HG03060 (cell line): ENCODE measurements around the gene SMPX.

Experiments
- ATAC-seq: cut with Tn5 transposase; IDR thresholded peaks from one replicate; pipeline ENCODE4 v1.9.1; 2021; ENCODE audit warnings: low read depth, moderate number of reproducible peaks; ENCODE audit not compliant: unreplicated experiment

The SMPX gene

GRCh38 chrX:21717802-21718201 lies 40.1 kb downstream of the SMPX start:
- no peak for ATAC-seq

GRCh38 chrX:21715825-21716224 lies 42.1 kb downstream of the SMPX start:
- no peak for ATAC-seq

- ATAC-seq: no peak
These were observed 42.6 kb downstream of the SMPX start for GRCh38 chrX:21715337-21715736.

- ATAC-seq: no peak
These were observed 46.1 kb downstream of the SMPX start for GRCh38 chrX:21711848-21712197.

- no peak for ATAC-seq
These were observed 46.6 kb downstream of the SMPX start for GRCh38 chrX:21711129-21711847.

GRCh38 chrX:21708116-21708515 lies 49.8 kb downstream of the SMPX start:
- no peak for ATAC-seq

- ATAC-seq: no peak
These were observed 52.7 kb downstream of the SMPX start for GRCh38 chrX:21705225-21705624.

GRCh38 chrX:21702725-21703124 lies 55.2 kb downstream of the SMPX start:
- ATAC-seq: no peak

- no peak for ATAC-seq
These were observed 56.9 kb downstream of the SMPX start for GRCh38 chrX:21700967-21701366.

GRCh38 chrX:21700275-21700674 lies 57.6 kb downstream of the SMPX start:
- no peak for ATAC-seq

GRCh38 chrX:21699136-21699535 lies 58.8 kb downstream of the SMPX start:
- no peak for ATAC-seq

- ATAC-seq: no peak
These were observed 59.6 kb downstream of the SMPX start for GRCh38 chrX:21698272-21698671.

GRCh38 chrX:21691512-21692018 lies 66.4 kb downstream of the SMPX start:
- ATAC-seq: no peak

GRCh38 chrX:21683941-21684340 lies 74.0 kb downstream of the SMPX start:
- no peak for ATAC-seq

- ATAC-seq: no peak
These were observed 79.8 kb downstream of the SMPX start for GRCh38 chrX:21678048-21678612.

GRCh38 chrX:21675931-21676330 lies 82.0 kb downstream of the SMPX start:
- ATAC-seq: no peak

GRCh38 chrX:21674430-21675186 lies 83.3 kb downstream of the SMPX start:
- no peak for ATAC-seq

GRCh38 chrX:21666679-21667078 lies 91.2 kb downstream of the SMPX start:
- ATAC-seq: no peak

GRCh38 chrX:21666252-21666651 lies 91.7 kb downstream of the SMPX start:
- no peak for ATAC-seq

- ATAC-seq: no peak
These were observed 95.2 kb downstream of the SMPX start for GRCh38 chrX:21662761-21663160.

- no peak for ATAC-seq
These were observed 96.6 kb downstream of the SMPX start for GRCh38 chrX:21661316-21661715.

GRCh38 chrX:21660156-21660555 lies 97.8 kb downstream of the SMPX start:
- no peak for ATAC-seq
